ENCODE measurements around the gene DYNC1LI1.

DYNC1LI1 gene

GRCh38 chr3:32500231-32500630 lies 70.4 kb downstream of the DYNC1LI1 start:
- no peak for TF ChIP-seq CTCF (IDR thresholded peaks at IDR 0.05; ENCODE audit: extremely low read depth, insufficient read depth, missing control alignments)
- no peak for DNase-seq (ENCODE audit: low spot score)
- in situ Hi-C loops (cut with MboI; ENCODE audit: low pct_unique_long_range_greater_than_20kb, low sequenced_read_pairs, unreplicated experiment), result loop anchor here (10.0 to 25.0 kb wide), 2 partner anchors 165 to 412 kb away; no protein-coding TSS in a partner anchor

DNA sequence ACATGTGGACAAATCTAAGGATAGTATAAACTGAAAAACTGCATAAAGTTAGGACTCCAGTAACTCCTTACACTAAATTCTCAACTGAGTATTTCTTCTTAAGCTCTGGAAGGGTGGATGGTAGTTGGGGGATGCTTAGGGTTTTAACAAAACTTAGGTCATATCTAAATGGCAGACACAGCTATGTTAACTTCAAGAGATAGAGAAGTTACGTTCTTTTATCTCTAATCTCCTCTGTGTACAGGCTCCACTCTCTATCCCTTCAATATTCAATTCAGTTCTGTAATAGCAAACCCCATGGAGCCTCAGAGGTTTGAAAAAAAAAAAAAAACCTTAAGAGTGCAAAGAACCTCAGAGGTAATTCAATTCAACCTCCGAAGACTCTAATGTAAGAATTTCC lies 71.1 kb downstream of the DYNC1LI1 start:
- in situ Hi-C loops (cut with MboI; ENCODE audit: low pct_unique_long_range_greater_than_20kb, low sequenced_read_pairs, unreplicated experiment), result no loop called here
- TF ChIP-seq CTCF (IDR thresholded peaks at IDR 0.05; ENCODE audit: extremely low read depth, insufficient read depth, missing control alignments), result no peak
- no peak for DNase-seq (ENCODE audit: low spot score)

- in situ Hi-C loops (cut with MboI; ENCODE audit: low pct_unique_long_range_greater_than_20kb, low sequenced_read_pairs, unreplicated experiment), result no loop called here
- no peak for TF ChIP-seq CTCF (IDR thresholded peaks at IDR 0.05; ENCODE audit: extremely low read depth, insufficient read depth, missing control alignments)
- no peak for DNase-seq (ENCODE audit: low spot score)
Observed at GRCh38 chr3:32498992-32499391, 71.7 kb downstream of the DYNC1LI1 start.

GRCh38 chr3:32498252-32498651 lies 72.4 kb downstream of the DYNC1LI1 start:
- no peak for TF ChIP-seq CTCF (IDR thresholded peaks at IDR 0.05; ENCODE audit: extremely low read depth, insufficient read depth, missing control alignments)
- in situ Hi-C loops (cut with MboI; ENCODE audit: low pct_unique_long_range_greater_than_20kb, low sequenced_read_pairs, unreplicated experiment), result no loop called here
- DNase-seq (ENCODE audit: low spot score), result no peak

DNA sequence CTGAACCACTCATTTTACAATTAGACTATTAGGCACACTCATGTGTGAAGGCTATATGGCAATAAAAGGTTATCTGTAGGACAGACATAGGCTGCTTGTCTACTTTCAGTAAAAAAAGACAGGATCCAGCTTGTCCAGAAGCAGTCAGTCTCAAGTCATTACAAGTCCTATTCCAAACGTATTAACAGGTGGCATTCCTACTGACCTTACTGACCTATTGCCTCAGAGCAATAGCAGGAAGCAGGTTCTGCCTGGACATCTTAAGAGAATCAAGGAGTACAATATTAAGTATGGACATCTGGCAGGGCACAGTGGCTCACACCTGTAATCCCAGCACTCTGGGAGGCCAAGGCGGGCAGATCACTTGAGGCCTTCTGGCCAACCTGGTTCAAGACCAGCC lies 75.0 kb downstream of the DYNC1LI1 start:
- no peak for DNase-seq (ENCODE audit: low spot score)
- no peak for TF ChIP-seq CTCF (IDR thresholded peaks at IDR 0.05; ENCODE audit: extremely low read depth, insufficient read depth, missing control alignments)
- in situ Hi-C loops (cut with MboI; ENCODE audit: low pct_unique_long_range_greater_than_20kb, low sequenced_read_pairs, unreplicated experiment), result no loop called here

- in situ Hi-C loops (cut with MboI; ENCODE audit: low pct_unique_long_range_greater_than_20kb, low sequenced_read_pairs, unreplicated experiment), result no loop called here
- no peak for DNase-seq (ENCODE audit: low spot score)
Observed at GRCh38 chr3:32495085-32495484, 75.6 kb downstream of the DYNC1LI1 start.

More at GRCh38 chr3:32495085-32495484, 75.6 kb downstream of the DYNC1LI1 start:
- no peak for TF ChIP-seq CTCF (IDR thresholded peaks at IDR 0.05; ENCODE audit: extremely low read depth, insufficient read depth, missing control alignments)
